ENCODE results near the gene SART1.
"Not testable (repeated sequence)": the region's sequence is repeated elsewhere in the genome, so short reads cannot be mapped to it uniquely, and the experiment has no call there.

Gene SART1

GRCh38 chr11:66002648-66003225, 41.2 kb downstream of the SART1 start:
- H3K4me3 ChIP-seq (ENCODE audit: low read depth, low read length), result peak overlapping the region; percentile 95
- H3K4me1 ChIP-seq (ENCODE audit: control insufficient read depth, insufficient read depth, low read length), result peaks cover 8% of the 10 kb centered on the region
- H3K27ac ChIP-seq (ENCODE audit: low read depth, low read length), result peak overlapping the region; percentile 99
- peak overlapping the region; percentile 68; the same call in 1 of the 2 replicates for H3K9ac ChIP-seq (ENCODE audit: low read depth, low read length)
- H3K27me3 ChIP-seq (ENCODE audit: control insufficient read depth, insufficient read depth, low read length), result no peaks in the 10 kb centered on the region
- peaks cover 49% of the 10 kb centered on the region for H3K36me3 ChIP-seq (ENCODE audit: control insufficient read depth, insufficient read depth, low read length)
- no peaks in the 10 kb centered on the region for H3K9me3 ChIP-seq (ENCODE audit: control insufficient read depth, insufficient read depth, low read length)

- Histone ChIP-seq H3K4me3 (ENCODE audit: low read depth, low read length) (peak overlapping the region; percentile 95), H3K36me3 (ENCODE audit: control insufficient read depth, insufficient read depth, low read length) (peaks cover 43% of the 10 kb centered on the region), H3K27ac (ENCODE audit: low read depth, low read length) (no peak overlapping the region)
Observed at GRCh38 chr11:66003291-66003690, 41.8 kb downstream of the SART1 start.

GRCh38 chr11:66004186-66004585, 42.7 kb downstream of the SART1 start:
- Histone ChIP-seq H3K9me3 (ENCODE audit: control insufficient read depth, insufficient read depth, low read length) (no peaks in the 10 kb centered on the region), H3K9ac (ENCODE audit: low read depth, low read length) (no peak overlapping the region), H3K27ac (ENCODE audit: low read depth, low read length) (no peak overlapping the region), H3K4me1 (ENCODE audit: control insufficient read depth, insufficient read depth, low read length) (peaks cover 8% of the 10 kb centered on the region), H3K36me3 (ENCODE audit: control insufficient read depth, insufficient read depth, low read length) (peaks cover 34% of the 10 kb centered on the region), H3K27me3 (ENCODE audit: control insufficient read depth, insufficient read depth, low read length) (no peaks in the 10 kb centered on the region), H3K4me3 (ENCODE audit: low read depth, low read length) (no peak overlapping the region)

More at GRCh38 chr11:66003291-66003690, 41.8 kb downstream of the SART1 start:
- H3K4me1 ChIP-seq (ENCODE audit: control insufficient read depth, insufficient read depth, low read length), result peaks cover 8% of the 10 kb centered on the region
- H3K9me3 ChIP-seq (ENCODE audit: control insufficient read depth, insufficient read depth, low read length), result no peaks in the 10 kb centered on the region
- no peaks in the 10 kb centered on the region for H3K27me3 ChIP-seq (ENCODE audit: control insufficient read depth, insufficient read depth, low read length)
- H3K9ac ChIP-seq (ENCODE audit: low read depth, low read length), result no peak overlapping the region

GRCh38 chr11:66006134-66006890, 44.8 kb downstream of the SART1 start:
- no peak overlapping the region for H3K9ac ChIP-seq (ENCODE audit: low read depth, low read length)
- no peak overlapping the region for H3K27ac ChIP-seq (ENCODE audit: low read depth, low read length)

GRCh38 chr11:66006891-66007176, 45.3 kb downstream of the SART1 start:
- H3K4me1 ChIP-seq (ENCODE audit: control insufficient read depth, insufficient read depth, low read length), result peaks cover 8% of the 10 kb centered on the region
- no peak overlapping the region for H3K9ac ChIP-seq (ENCODE audit: low read depth, low read length)
- no peak overlapping the region for H3K4me3 ChIP-seq (ENCODE audit: low read depth, low read length)
- H3K27ac ChIP-seq (ENCODE audit: low read depth, low read length), result peak overlapping the region; percentile 67
- H3K36me3 ChIP-seq (ENCODE audit: control insufficient read depth, insufficient read depth, low read length), result peaks cover 22% of the 10 kb centered on the region
- H3K27me3 ChIP-seq (ENCODE audit: control insufficient read depth, insufficient read depth, low read length), result peaks cover 7% of the 10 kb centered on the region
- H3K9me3 ChIP-seq (ENCODE audit: control insufficient read depth, insufficient read depth, low read length), result no peaks in the 10 kb centered on the region

More at GRCh38 chr11:66006134-66006890, 44.8 kb downstream of the SART1 start:
- H3K4me3 ChIP-seq (ENCODE audit: low read depth, low read length), result no peak overlapping the region
- H3K4me1 ChIP-seq (ENCODE audit: control insufficient read depth, insufficient read depth, low read length), result peaks cover 8% of the 10 kb centered on the region
- H3K36me3 ChIP-seq (ENCODE audit: control insufficient read depth, insufficient read depth, low read length), result peaks cover 22% of the 10 kb centered on the region
- H3K9me3 ChIP-seq (ENCODE audit: control insufficient read depth, insufficient read depth, low read length), result no peaks in the 10 kb centered on the region
- H3K27me3 ChIP-seq (ENCODE audit: control insufficient read depth, insufficient read depth, low read length), result peaks cover 2% of the 10 kb centered on the region

- Histone ChIP-seq H3K4me1 (ENCODE audit: control insufficient read depth, insufficient read depth, low read length) (peaks cover 8% of the 10 kb centered on the region), H3K27ac (ENCODE audit: low read depth, low read length) (peak overlapping the region; percentile 67), H3K36me3 (ENCODE audit: control insufficient read depth, insufficient read depth, low read length) (peaks cover 22% of the 10 kb centered on the region), H3K27me3 (ENCODE audit: control insufficient read depth, insufficient read depth, low read length) (peaks cover 11% of the 10 kb centered on the region), H3K4me3 (ENCODE audit: low read depth, low read length) (no peak overlapping the region), H3K9me3 (ENCODE audit: control insufficient read depth, insufficient read depth, low read length) (no peaks in the 10 kb centered on the region), H3K9ac (ENCODE audit: low read depth, low read length) (no peak overlapping the region)
Observed at GRCh38 chr11:66007201-66007634, 45.7 kb downstream of the SART1 start.

- no peaks in the 10 kb centered on the region for H3K9me3 ChIP-seq (ENCODE audit: control insufficient read depth, insufficient read depth, low read length)
- no peak overlapping the region for H3K4me3 ChIP-seq (ENCODE audit: low read depth, low read length)
- H3K27me3 ChIP-seq (ENCODE audit: control insufficient read depth, insufficient read depth, low read length), result peaks cover 17% of the 10 kb centered on the region
- H3K36me3 ChIP-seq (ENCODE audit: control insufficient read depth, insufficient read depth, low read length), result peaks cover 22% of the 10 kb centered on the region
- no peak overlapping the region for H3K9ac ChIP-seq (ENCODE audit: low read depth, low read length)
- H3K4me1 ChIP-seq (ENCODE audit: control insufficient read depth, insufficient read depth, low read length), result peaks cover 8% of the 10 kb centered on the region
- no peak overlapping the region for H3K27ac ChIP-seq (ENCODE audit: low read depth, low read length)
Observed at GRCh38 chr11:66008095-66008467, 46.5 kb downstream of the SART1 start.

- Histone ChIP-seq H3K36me3 (ENCODE audit: control insufficient read depth, insufficient read depth, low read length) (peaks cover 20% of the 10 kb centered on the region), H3K27me3 (ENCODE audit: control insufficient read depth, insufficient read depth, low read length) (peaks cover 17% of the 10 kb centered on the region), H3K4me1 (ENCODE audit: control insufficient read depth, insufficient read depth, low read length) (peaks cover 8% of the 10 kb centered on the region), H3K27ac (ENCODE audit: low read depth, low read length) (no peak overlapping the region), H3K4me3 (ENCODE audit: low read depth, low read length) (no peak overlapping the region), H3K9ac (ENCODE audit: low read depth, low read length) (no peak overlapping the region), H3K9me3 (ENCODE audit: control insufficient read depth, insufficient read depth, low read length) (no peaks in the 10 kb centered on the region)
Observed at GRCh38 chr11:66008468-66009101, 47.1 kb downstream of the SART1 start.

GRCh38 chr11:66010036-66010435, 48.5 kb downstream of the SART1 start:
- H3K27me3 ChIP-seq (ENCODE audit: control insufficient read depth, insufficient read depth, low read length), result peaks cover 17% of the 10 kb centered on the region
- H3K4me1 ChIP-seq (ENCODE audit: control insufficient read depth, insufficient read depth, low read length); H3K36me3 ChIP-seq (ENCODE audit: control insufficient read depth, insufficient read depth, low read length); H3K4me3 ChIP-seq (ENCODE audit: low read depth, low read length); H3K27ac ChIP-seq (ENCODE audit: low read depth, low read length); H3K9ac ChIP-seq (ENCODE audit: low read depth, low read length); H3K9me3 ChIP-seq (ENCODE audit: control insufficient read depth, insufficient read depth, low read length): not testable (repeated sequence)

- peak overlapping the region; percentile 51; the same call in 1 of the 2 replicates for H3K4me3 ChIP-seq (ENCODE audit: low read depth, low read length)
- peaks cover 8% of the 10 kb centered on the region for H3K4me1 ChIP-seq (ENCODE audit: control insufficient read depth, insufficient read depth, low read length)
- H3K27me3 ChIP-seq (ENCODE audit: control insufficient read depth, insufficient read depth, low read length), result peaks cover 17% of the 10 kb centered on the region
- H3K9ac ChIP-seq (ENCODE audit: low read depth, low read length), result no peak overlapping the region
- H3K36me3 ChIP-seq (ENCODE audit: control insufficient read depth, insufficient read depth, low read length), result no peaks in the 10 kb centered on the region
- no peak overlapping the region for H3K27ac ChIP-seq (ENCODE audit: low read depth, low read length)
- no peaks in the 10 kb centered on the region for H3K9me3 ChIP-seq (ENCODE audit: control insufficient read depth, insufficient read depth, low read length)
Observed at GRCh38 chr11:66011239-66011784, 49.8 kb downstream of the SART1 start.
